K562 (cell line): Measurements from ENCODE around the gene BCAR3. TPM values are rescaled to one million over a fixed set of nuclear protein-coding genes. Genes with fewer than 3 reads are reported as not detected.

Experiments
- ATAC-seq: fragments of 200-7000 bp; cut with Tn5 transposase; 3 replicates; pipeline ENCODE4 v1.9.1; 2020; ENCODE audit warnings: moderate library complexity
- BruUV-seq: library from RNA; stranded (reverse); fragments of 400-500 nt; replicated peaks from 2 replicates; lab custom pipeline; 2021; lab: Mats Ljungman, UMichigan
- CTCF ChIA-PET: fragments of 300-600 bp; formaldehyde crosslinking; extraction: SDS; loops from one replicate; lab custom pipeline; 2021; ENCODE audit warnings: low intra/inter-chr PET ratio; lab: Yijun Ruan, JAX
- POLR2A ChIA-PET: fragments of 300-600, 350-650 bp; sonication (Branson Sonifier 250); formaldehyde crosslinking; extraction: SDS; loops from one replicate; lab custom pipeline; 2021; ENCODE audit warnings: antibody characterized with exemption, inconsistent platforms; lab: Yijun Ruan, JAX
- DNase-seq, 4 experiments: peaks; one replicate each; pipeline versions ENCODE4 v3.0.0 to v3.0.0-alpha.2; 2011 to 2018; ENCODE audit warnings: low spot score in 3 of 4, mixed read lengths in 3 of 4; ENCODE audit errors: extremely low read depth in 1 of 4
- FAIRE-seq: peaks from 2 replicates; lab custom pipeline; 2011; peaks lifted over from hg19 to GRCh38; lab: Jason Lieb, UNC
- H2AFZ ChIP-seq: 2 replicates; pipeline ENCODE4 v1.6.0; 2011; ENCODE audit warnings: low read depth, low read length, control low read depth, inconsistent platforms
- H3K27ac ChIP-seq: fragments of 200-600 bp; 3 replicates; pipeline ENCODE4 v1.8.0; 2011; ENCODE audit warnings: low read depth, mild to moderate bottlenecking, control low read depth, inconsistent platforms, low read length, moderate library complexity, mixed read lengths; ENCODE audit errors: extremely low read depth
- H3K27me3 ChIP-seq, 2 experiments: fragments of 300-600 bp in 1 of 2; 2 replicates in 1 of 2; 3 replicates in 1 of 2; pipeline versions ENCODE4 v1.6.0 to v1.8.0; 2011; ENCODE audit warnings: inconsistent platforms in 2 of 2, low read length in 2 of 2, mild to moderate bottlenecking in 1 of 2, mixed read lengths in 1 of 2, moderate library complexity in 1 of 2; ENCODE audit not compliant: control insufficient read depth in 2 of 2, insufficient read depth in 2 of 2
- H3K36me3 ChIP-seq: fragments of 300-600 bp; 3 replicates; pipeline ENCODE4 v1.8.0; 2011; ENCODE audit warnings: mild to moderate bottlenecking, low read length, inconsistent platforms; ENCODE audit not compliant: control insufficient read depth, insufficient read depth
- H3K4me1 ChIP-seq, 2 experiments: fragments of 200-600 bp in 1 of 2; replicated peaks in 1 of 2; 2 replicates in 1 of 2; 3 replicates in 1 of 2; pipeline versions ENCODE4 v1.5.1 to v1.8.0; 2011; ENCODE audit warnings: inconsistent platforms in 2 of 2, low read length in 2 of 2, mild to moderate bottlenecking in 1 of 2, mixed read lengths in 1 of 2, moderate library complexity in 1 of 2; ENCODE audit not compliant: control insufficient read depth in 2 of 2, insufficient read depth in 2 of 2
- H3K4me2 ChIP-seq: 2 replicates; pipeline ENCODE4 v1.6.1; 2011; ENCODE audit warnings: low read length, control low read depth, inconsistent platforms, mixed read lengths; ENCODE audit not compliant: insufficient read depth
- H3K4me3 ChIP-seq: fragments of 200-600 bp; sonication (generic), shearing (Covaris generic); 2 replicates; pipeline ENCODE4 v1.5.1; 2016; ENCODE audit warnings: control low read depth, inconsistent platforms
- H3K79me2 ChIP-seq: fragments of 200-600 bp; 3 replicates; pipeline ENCODE4 v1.8.0; 2011; ENCODE audit warnings: low read length, inconsistent platforms; ENCODE audit not compliant: control insufficient read depth, insufficient read depth
- H3K9ac ChIP-seq, 2 experiments: 2 replicates each; pipeline versions ENCODE4 v1.6.0 to v1.6.1; 2011; ENCODE audit warnings: low read depth in 2 of 2, low read length in 2 of 2, control low read depth in 1 of 2, inconsistent platforms in 1 of 2, mild to moderate bottlenecking in 1 of 2, mixed read lengths in 1 of 2; ENCODE audit not compliant: insufficient read depth in 1 of 2
- H3K9me1 ChIP-seq: one replicate; pipeline ENCODE4 v1.6.0; 2011; ENCODE audit warnings: inconsistent platforms, mild to moderate bottlenecking, low read length, moderate library complexity; ENCODE audit not compliant: control insufficient read depth, insufficient read depth
- H3K9me3 ChIP-seq: replicated peaks from 2 replicates; pipeline ENCODE4 v1.5.1; 2011; ENCODE audit warnings: low read depth, low read length, inconsistent platforms; ENCODE audit not compliant: control insufficient read depth, insufficient read depth
- H4K20me1 ChIP-seq: replicated peaks from 2 replicates; pipeline ENCODE4 v1.6.1; 2011; ENCODE audit warnings: low read length, inconsistent platforms, mixed read lengths; ENCODE audit not compliant: control insufficient read depth, insufficient read depth
- BDP1 ChIP-seq: IDR thresholded peaks from 3 replicates; pipeline ENCODE4 v1.6.1; 2011; ENCODE audit not compliant: insufficient read length, insufficient read depth
- BRD4 ChIP-seq: fragments of 200-600 bp; sonication (generic); IDR thresholded peaks from 2 replicates; pipeline ENCODE4 v1.6.1; 2017; ENCODE audit warnings: inconsistent platforms
- CHD2 ChIP-seq: IDR thresholded peaks from 2 replicates; pipeline ENCODE4 v1.6.1; 2011; ENCODE audit warnings: low read depth, low read length
- DIDO1 ChIP-seq: fragments of 450-650 bp; IDR thresholded peaks from 2 replicates; pipeline ENCODE4 v1.6.1; 2016; ENCODE audit warnings: low read depth, missing biosample characterization, missing genetic modification characterization
- ESRRA ChIP-seq: fragments of 450-650 bp; IDR thresholded peaks from 2 replicates; pipeline ENCODE4 v1.6.1; 2014; ENCODE audit warnings: low read depth, mild to moderate bottlenecking, moderate library complexity, borderline replicate concordance
- FIP1L1 ChIP-seq: fragments of 200-400 bp; formaldehyde crosslinking; IDR thresholded peaks from 2 replicates; pipeline ENCODE4 v1.6.1; 2018; ENCODE audit warnings: mild to moderate bottlenecking, low read depth, low read length; ENCODE audit not compliant: poor library complexity, severe bottlenecking
- GTF2B ChIP-seq: IDR thresholded peaks from 2 replicates; pipeline ENCODE4 v1.6.1; 2011; ENCODE audit not compliant: insufficient read length; ENCODE audit errors: extremely low read depth
- HIVEP1 ChIP-seq: fragments of 250-450 bp; sonication (Bioruptor Pico); IDR thresholded peaks from 2 replicates; pipeline ENCODE4 v1.4.0; 2020; ENCODE audit warnings: mild to moderate bottlenecking
- KDM1A ChIP-seq, 2 experiments: fragments of 450-650 bp; IDR thresholded peaks; 2 replicates each; pipeline ENCODE4 v1.6.1; 2016; ENCODE audit warnings: mild to moderate bottlenecking in 2 of 2
- KDM2B ChIP-seq: fragments of 250-450 bp; sonication (Bioruptor Pico); IDR thresholded peaks from 2 replicates; pipeline ENCODE4 v1.8.0; 2021; ENCODE audit warnings: mild to moderate bottlenecking, moderate library complexity
- MCM7 ChIP-seq, 2 experiments: fragments of 450-650 bp; IDR thresholded peaks; 2 replicates each; pipeline ENCODE4 v1.6.1; 2016 to 2018
- MEF2D ChIP-seq: conservative IDR thresholded peaks from 2 replicates; pipeline ENCODE4 v1.6.1; 2016; ENCODE audit warnings: low read depth, missing genetic modification characterization, missing compliant biosample characterization
- MNT ChIP-seq, 2 experiments: fragments of 450-650 bp; conservative IDR thresholded peaks; 2 replicates each; pipeline ENCODE4 v1.6.1; 2017; ENCODE audit warnings: mild to moderate bottlenecking in 2 of 2, moderate library complexity in 2 of 2
- POU5F1 ChIP-seq: fragments of 150-350 bp; IDR thresholded peaks from 2 replicates; pipeline ENCODE4 v1.6.1; 2014; ENCODE audit warnings: borderline replicate concordance, low read length, low read depth, mild to moderate bottlenecking; ENCODE audit not compliant: partially characterized antibody
- SNRNP70 ChIP-seq: fragments of 200-400 bp; formaldehyde crosslinking; optimal IDR thresholded peaks from 2 replicates; pipeline ENCODE3; 2017; ENCODE audit warnings: low read depth, low read length
- THRAP3 ChIP-seq: fragments of 450-650 bp; IDR thresholded peaks from 2 replicates; pipeline ENCODE4 v1.6.1; 2016; ENCODE audit warnings: mild to moderate bottlenecking, inconsistent platforms, borderline replicate concordance
- ZBTB9 ChIP-seq: fragments of 450-650 bp; formaldehyde crosslinking; IDR thresholded peaks from 2 replicates; pipeline ENCODE4 v1.4.0; 2020; ENCODE audit warnings: mild to moderate bottlenecking, moderate library complexity
- ZNF140 ChIP-seq: fragments of 250-450 bp; sonication (Bioruptor Pico); IDR thresholded peaks from 2 replicates; pipeline ENCODE4 v1.8.0; 2021; ENCODE audit warnings: moderate library complexity, mild to moderate bottlenecking, inconsistent platforms
- ZNF354B ChIP-seq: fragments of 250-450 bp; sonication (Bioruptor Pico); IDR thresholded peaks from 2 replicates; pipeline ENCODE4 v1.4.0; 2020
- ZNF41 ChIP-seq: fragments of 250-450 bp; sonication (Bioruptor Pico); conservative IDR thresholded peaks from 2 replicates; pipeline ENCODE4 v1.4.0; 2020; ENCODE audit warnings: mild to moderate bottlenecking
- ZSCAN29 ChIP-seq: fragments of 450-650 bp; IDR thresholded peaks from 2 replicates; pipeline ENCODE4 v1.6.1; 2017
- WGBS: fragments of 100-300 bp; shearing (Covaris generic); methylation state at CpG from one replicate; pipeline ENCODE4 v1.1.6; 2016; ENCODE audit warnings: low coverage, mixed read lengths; ENCODE audit not compliant: insufficient coverage; ENCODE audit errors: missing lambda C conversion rate; 5-methylcytosine and 5-hydroxymethylcytosine counted together
- in situ Hi-C: fragments of 300-500 bp; cut with MboI; formaldehyde crosslinking; loops from 4 replicates; pipeline ENCODE4 v1.15.0; 2018; ENCODE audit warnings: inconsistent platforms, mixed read lengths
- intact Hi-C: fragments of 100-400 bp; cut with micrococcal nuclease; formaldehyde crosslinking; loops from 2 replicates; pipeline ENCODE4 v1.14.2; 2022
- polyA plus RNA-seq, 8 experiments: library from polyadenylated mRNA; depleted of rRNA in 4 of 8; stranded (reverse) in 5 of 8; unstranded in 3 of 8; fragments of >200 nt; fragmentation: Nextera tagmentation in 2 of 8; fragmentation: Illumina TruSeq in 1 of 8; extraction: Ambion mirVana in 2 of 8; extraction: Trizol in 1 of 8; gene quantifications; 2 replicates each; pipeline versions ENCODE4 v1.2.1 to v1.2.3, GENCODE V29; 2011 to 2014; ENCODE audit warnings: inconsistent platforms in 1 of 8, missing spikeins in 1 of 8
- total RNA-seq, 7 experiments: library from RNA; depleted of rRNA in 6 of 7; stranded (reverse); fragments of >200 nt in 6 of 7; fragmentation: Illumina TruSeq in 2 of 7; extraction: Trizol in 2 of 7; gene quantifications; 2 replicates each; pipeline versions ENCODE4 v1.2.1 to v1.2.3, GENCODE V29; 2011 to 2021; ENCODE audit warnings: low replicate concordance in 1 of 7

BCAR3 gene
- total and polyA plus RNA-seq, 9 of the 15 experiments (the other 6 are each of a cell fraction or from before 2014, with no cell fraction given) = 1.8 to 6.3 (median 3.8) TPM

- TF ChIP-seq POU5F1 = no peak
- TF ChIP-seq CHD2 = no peak
- TF ChIP-seq KDM2B = no peak
- no peak for TF ChIP-seq HIVEP1 (CRISPR knock-in tag)
- TF ChIP-seq GTF2B = no peak
- TF ChIP-seq KDM1A (IDR thresholded peaks at IDR 0.05) = no peak
- no peak for TF ChIP-seq BDP1
Observed at GRCh38 chr1:93713341-93713740, 31.7 kb upstream of the BCAR3 start (continued).

- 34% methylated on average over 2 of the region's 2 CpGs for WGBS
Observed at GRCh38 chr1:93712741-93713140, 31.1 kb upstream of the BCAR3 start.

More at GRCh38 chr1:93712741-93713140, 31.1 kb upstream of the BCAR3 start:
- no peak overlapping the region for H3K9ac ChIP-seq
- peaks cover 0 to 15% of the 10 kb centered on the region in 2 experiments; a peak in 1 of 5 replicates for H3K27me3 ChIP-seq
- FAIRE-seq (no peak), DNase-seq (no peak), ATAC-seq (no peak)
- no peaks in the 10 kb centered on the region for H3K79me2 ChIP-seq
- intact Hi-C loops = no loop called here
- BruUV-seq = no TSS peak
- H3K9me3 ChIP-seq = no peaks in the 10 kb centered on the region
- H3K4me1 ChIP-seq = peaks cover 0 to 23% of the 10 kb centered on the region in 2 experiments; a peak in 4 of 5 replicates
- no peak overlapping the region for H3K4me2 ChIP-seq
- no peak overlapping the region for H3K4me3 ChIP-seq
- H3K9me1 ChIP-seq = no peaks in the 10 kb centered on the region
- no peak overlapping the region for H3K27ac ChIP-seq
- CTCF ChIA-PET = no interaction called here
- H3K36me3 ChIP-seq = no peaks in the 10 kb centered on the region
- no peak overlapping the region for H2AFZ ChIP-seq
- in situ Hi-C loops = no loop called here
- H4K20me1 ChIP-seq = no peaks in the 10 kb centered on the region
- POLR2A ChIA-PET = interaction anchor here (1.6 kb wide), 1 partner anchor 12 kb away, joined by 3 read pairs; no protein-coding TSS in a partner anchor
- TF ChIP-seq ZNF354B (CRISPR knock-in tag) (no peak), MNT (conservative IDR thresholded peaks at IDR 0.05) (no peak), ZSCAN29 (no peak), MCM7 (IDR thresholded peaks at IDR 0.05) (no peak), ZNF140 (CRISPR knock-in tag) (no peak), BRD4 (no peak), MEF2D (tag) (no peak), ESRRA (no peak), SNRNP70 (no peak), ZNF41 (CRISPR knock-in tag) (no peak), DIDO1 (tag) (no peak), ZBTB9 (CRISPR knock-in tag) (no peak), THRAP3 (no peak), FIP1L1 (no peak)
- TF ChIP-seq, all 486 proteins: peak for 0
